AG09309 (cell line): ENCODE measurements around the gene MYO10.

Source experiments
- DNase-seq: peaks from one replicate; pipeline ENCODE4 v3.0.0-alpha.2; 2010; ENCODE audit warnings: low read depth
- H3K4me3 ChIP-seq: 2 replicates; pipeline ENCODE4 v1.5.1; 2011; ENCODE audit warnings: mild to moderate bottlenecking, low read depth, low read length, moderate library complexity; ENCODE audit not compliant: control insufficient read depth
- CTCF ChIP-seq: IDR thresholded peaks from 2 replicates; pipeline ENCODE4 v1.5.1; 2011; ENCODE audit warnings: mild to moderate bottlenecking, low read depth, low read length, inconsistent platforms; ENCODE audit not compliant: insufficient read depth, control insufficient read depth; ENCODE audit errors: missing control alignments

Gene MYO10

GRCh38 chr5:16685069-16685468 lies 251.0 kb downstream of the MYO10 start:
- no peak overlapping the region for H3K4me3 ChIP-seq
- no peak for DNase-seq
- no peak for TF ChIP-seq CTCF

GRCh38 chr5:16681876-16682275 lies 254.2 kb downstream of the MYO10 start:
- DNase-seq = no peak

GRCh38 chr5:16679863-16680262 lies 256.2 kb downstream of the MYO10 start:
- TF ChIP-seq CTCF = peak; percentile 10
- no peak for DNase-seq
- no peak overlapping the region for H3K4me3 ChIP-seq

More at GRCh38 chr5:16681876-16682275, 254.2 kb downstream of the MYO10 start:
- no peak for TF ChIP-seq CTCF
- H3K4me3 ChIP-seq = no peak overlapping the region

GRCh38 chr5:16679190-16679589 lies 256.9 kb downstream of the MYO10 start:
- TF ChIP-seq CTCF = no peak
- H3K4me3 ChIP-seq = no peak overlapping the region
- DNase-seq = no peak

GRCh38 chr5:16675806-16676205 lies 260.3 kb downstream of the MYO10 start:
- no peak for DNase-seq
- no peak for TF ChIP-seq CTCF
- H3K4me3 ChIP-seq = no peak overlapping the region

- H3K4me3 ChIP-seq = no peak overlapping the region
- no peak for TF ChIP-seq CTCF
- no peak for DNase-seq
Observed at GRCh38 chr5:16674750-16675149, 261.3 kb downstream of the MYO10 start.

- no peak for TF ChIP-seq CTCF
- DNase-seq = no peak
Observed at GRCh38 chr5:16673241-16674201, 262.6 kb downstream of the MYO10 start.

More at GRCh38 chr5:16673241-16674201, 262.6 kb downstream of the MYO10 start:
- H3K4me3 ChIP-seq = no peak overlapping the region
